Hematopoietic multipotent progenitor cell treated with erythropoietin and hydrocortisone succinate and interleukin-3 and kit ligand, for 8 days (in vitro differentiated cells): ENCODE data around the gene SETDB2.

Experiments used
- DNase-seq: peaks from one replicate; pipeline ENCODE4 v3.0.0-alpha.2; 2015

SETDB2 gene

GRCh38 chr13:49536144-49536873 is 92.2 kb downstream of the SETDB2 start:
- no peak for DNase-seq

DNA sequence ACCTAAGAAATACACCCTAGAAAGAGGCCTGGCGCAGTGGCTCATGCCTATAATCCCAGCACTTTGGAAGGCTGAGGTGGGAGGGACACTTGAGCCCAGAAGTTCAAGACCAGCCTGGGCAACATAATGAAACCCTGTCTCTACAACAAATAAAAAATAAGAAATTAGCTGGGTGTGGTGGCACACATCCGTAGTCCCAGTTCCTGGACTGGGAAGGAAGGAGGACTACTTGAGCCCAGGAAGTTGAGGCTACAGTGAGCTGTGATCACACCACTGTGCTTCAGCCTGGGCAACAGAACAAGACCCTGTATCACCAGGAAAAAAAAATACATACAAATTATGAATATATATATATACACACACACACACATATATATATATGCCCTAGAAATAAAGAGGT is 94.3 kb downstream of the SETDB2 start:
- no peak for DNase-seq

GRCh38 chr13:49539313-49539712 is 95.2 kb downstream of the SETDB2 start:
- DNase-seq, result no peak

DNA sequence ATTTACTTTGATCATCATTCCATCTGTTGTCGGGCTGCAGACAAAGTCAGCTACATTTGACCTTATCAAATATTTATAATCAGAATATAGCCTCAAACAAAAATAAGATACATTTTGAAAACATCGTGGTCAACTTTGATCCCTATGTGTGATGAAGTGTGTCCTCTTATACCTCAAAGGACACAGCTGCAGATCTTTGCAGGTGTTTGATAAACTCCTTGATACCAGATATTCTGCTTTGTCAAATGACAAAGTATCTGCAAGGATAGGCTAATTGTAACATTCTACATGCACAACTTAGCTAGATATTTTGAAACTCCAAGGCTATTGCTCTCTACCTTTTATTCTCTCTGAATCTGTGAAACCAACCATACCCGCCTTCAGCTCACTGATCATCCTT is 95.7 kb downstream of the SETDB2 start:
- no peak for DNase-seq

GRCh38 chr13:49540552-49540951 is 96.5 kb downstream of the SETDB2 start:
- no peak for DNase-seq

DNA sequence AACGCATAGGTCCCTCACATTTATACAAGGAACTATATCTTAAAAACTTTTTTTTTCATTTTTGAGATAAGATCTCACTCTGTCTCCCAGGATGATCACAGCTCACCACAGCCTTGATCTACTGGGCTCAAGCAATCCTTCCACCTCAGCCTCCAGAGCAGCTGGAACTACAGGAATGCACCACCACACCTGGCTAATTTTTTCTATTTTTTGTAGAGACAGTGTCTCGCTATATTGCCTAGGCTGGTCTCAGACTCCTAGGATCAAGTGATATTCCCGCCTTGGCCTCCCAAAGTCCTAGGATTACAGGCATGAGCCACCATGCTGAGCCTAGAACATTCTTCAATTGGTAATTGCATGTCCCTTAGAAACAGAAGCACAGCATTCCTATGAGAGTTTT is 99.6 kb downstream of the SETDB2 start:
- DNase-seq, result no peak
